Non-pigmented ciliary epithelial cell (primary cell): Measurements from ENCODE around the gene CHMP4B.

Experiments
- DNase-seq: peaks from one replicate; pipeline ENCODE4 v3.0.0-alpha.2; 2010; ENCODE audit warnings: low read depth

The CHMP4B gene, protein sequence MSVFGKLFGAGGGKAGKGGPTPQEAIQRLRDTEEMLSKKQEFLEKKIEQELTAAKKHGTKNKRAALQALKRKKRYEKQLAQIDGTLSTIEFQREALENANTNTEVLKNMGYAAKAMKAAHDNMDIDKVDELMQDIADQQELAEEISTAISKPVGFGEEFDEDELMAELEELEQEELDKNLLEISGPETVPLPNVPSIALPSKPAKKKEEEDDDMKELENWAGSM

GRCh38 chr20:33810885-33811775 is at the start of gene CHMP4B:
CHMP4B (plus strand) TSS chr20:33811348; CDS start chr20:33811469, 121 bp downstream.
- DNase-seq = peak; percentile 90

GRCh38 chr20:33761698-33762250 is 49.4 kb upstream of the CHMP4B start:
- DNase-seq = no peak

DNA sequence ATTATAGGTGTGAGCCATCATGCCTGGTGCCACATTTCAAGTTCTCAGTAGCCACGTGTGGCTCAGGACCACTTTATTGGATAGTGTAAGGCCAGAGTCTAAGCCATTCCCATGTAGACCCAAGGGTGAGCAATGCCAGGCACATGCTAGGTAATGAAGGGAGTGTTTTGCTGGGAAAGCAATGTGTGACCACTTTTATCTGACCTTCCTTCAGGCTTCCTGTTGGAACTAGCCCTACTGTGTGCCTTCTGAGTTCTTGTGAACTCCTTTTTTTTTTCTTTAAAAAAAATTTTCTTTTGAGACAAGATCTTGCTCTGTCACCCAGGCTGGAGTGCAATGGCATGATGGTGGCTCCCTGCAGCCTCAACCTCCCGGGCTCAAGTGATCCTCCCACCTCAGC is 46.0 kb upstream of the CHMP4B start:
- no peak for DNase-seq

- DNase-seq = no peak
These were observed 45.6 kb upstream of the CHMP4B start for GRCh38 chr20:33765592-33765991.

DNA sequence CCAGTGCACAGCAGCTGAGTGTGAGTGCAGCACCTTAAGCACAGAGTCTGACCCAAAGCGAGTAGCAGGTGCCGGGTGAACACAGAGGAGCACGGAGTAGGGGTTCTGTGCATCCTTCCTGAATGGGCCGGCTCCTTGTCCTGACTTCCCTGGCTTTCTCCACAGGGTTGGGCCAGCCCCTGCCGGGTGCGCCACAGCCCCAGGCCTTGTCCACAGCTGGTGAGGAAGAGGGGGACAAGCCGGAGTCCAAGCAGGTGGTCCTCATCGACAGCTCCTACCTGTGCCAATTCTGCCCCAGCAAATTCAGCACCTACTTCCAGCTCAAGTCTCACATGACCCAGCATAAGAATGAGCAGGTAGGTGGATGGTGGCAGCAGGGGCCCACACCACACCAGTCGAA is 44.5 kb upstream of the CHMP4B start:
- no peak for DNase-seq

DNA sequence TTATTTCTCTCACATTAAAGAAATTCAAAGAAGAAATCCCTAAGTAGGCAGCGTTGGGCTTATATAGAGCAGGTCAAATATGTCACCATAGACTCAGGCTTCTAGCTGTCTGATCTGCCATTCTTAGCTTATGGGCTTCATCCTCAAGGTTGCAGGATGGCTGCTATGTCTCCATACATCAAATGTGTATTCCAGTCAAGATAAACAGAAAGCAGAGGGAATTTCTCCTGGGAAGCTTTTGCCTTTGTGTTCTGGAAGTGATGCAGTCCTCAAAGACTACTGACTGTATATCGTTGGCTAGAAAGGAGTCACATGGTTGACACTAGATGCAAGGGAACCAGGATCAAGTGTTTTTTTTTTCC is 43.4 kb upstream of the CHMP4B start:
- DNase-seq = no peak

DNA sequence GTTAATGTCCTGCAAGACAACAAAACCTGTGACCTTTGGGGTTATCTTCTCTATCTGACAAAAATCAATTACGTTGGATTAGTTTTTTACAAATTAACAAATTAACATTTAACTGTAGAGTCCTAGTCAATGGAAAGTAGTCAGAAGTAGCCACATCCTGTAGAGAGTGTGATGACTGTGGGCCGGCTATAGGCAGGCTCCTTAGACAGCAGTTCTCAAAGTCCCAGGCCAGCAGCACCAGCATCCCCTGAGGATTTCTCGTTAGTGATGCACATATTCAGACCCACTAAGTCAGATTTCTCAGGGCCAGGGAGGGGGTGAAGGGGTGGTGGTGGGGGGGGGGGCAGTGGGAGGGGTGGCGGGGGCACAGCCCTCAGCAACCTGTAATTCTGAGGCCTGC is 42.1 kb upstream of the CHMP4B start:
- DNase-seq = no peak

GRCh38 chr20:33770005-33770404 is 41.1 kb upstream of the CHMP4B start:
- DNase-seq = no peak

- DNase-seq = no peak
These were observed 39.2 kb upstream of the CHMP4B start for GRCh38 chr20:33771938-33772337.

DNA sequence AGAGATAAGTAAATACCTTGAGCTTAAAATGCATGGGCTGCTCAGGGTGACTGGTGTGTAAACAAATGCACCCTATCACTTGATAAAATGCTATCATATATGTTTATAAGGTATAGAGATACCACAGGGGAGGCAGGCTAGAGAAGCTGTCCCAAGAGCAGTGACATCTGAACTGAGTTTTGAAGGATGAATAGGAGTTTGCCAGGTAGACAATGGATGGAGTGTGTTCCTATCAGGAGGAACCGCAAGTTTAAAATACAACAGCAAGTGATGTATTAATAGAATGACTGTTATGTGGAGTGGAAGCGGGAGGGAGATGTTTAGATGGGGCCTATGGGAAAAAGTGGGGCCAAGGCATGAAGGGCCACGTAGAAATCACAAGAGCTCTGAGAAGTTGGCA is 38.7 kb upstream of the CHMP4B start:
- no peak for DNase-seq

GRCh38 chr20:33773412-33774089 is 37.6 kb upstream of the CHMP4B start:
- no peak for DNase-seq

DNA sequence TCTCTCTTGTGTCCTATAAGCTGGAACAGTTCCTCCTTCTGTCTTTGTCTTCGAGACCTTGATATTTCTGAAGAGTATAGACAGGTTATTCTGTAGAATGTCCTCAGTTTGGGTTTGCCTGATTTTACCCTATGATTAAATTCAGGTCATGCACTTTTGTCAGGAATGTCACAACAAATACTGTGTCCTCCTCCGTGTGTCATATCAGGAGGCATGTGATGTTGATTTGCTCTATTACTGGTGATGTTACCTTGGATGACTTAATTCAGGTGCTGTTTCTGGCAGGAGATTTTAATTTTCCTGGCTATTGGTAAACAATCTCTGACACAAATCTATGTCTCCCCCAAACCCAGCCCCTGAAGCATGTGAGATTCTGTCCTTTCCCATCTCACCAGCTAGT is 33.3 kb upstream of the CHMP4B start:
- no peak for DNase-seq

DNA sequence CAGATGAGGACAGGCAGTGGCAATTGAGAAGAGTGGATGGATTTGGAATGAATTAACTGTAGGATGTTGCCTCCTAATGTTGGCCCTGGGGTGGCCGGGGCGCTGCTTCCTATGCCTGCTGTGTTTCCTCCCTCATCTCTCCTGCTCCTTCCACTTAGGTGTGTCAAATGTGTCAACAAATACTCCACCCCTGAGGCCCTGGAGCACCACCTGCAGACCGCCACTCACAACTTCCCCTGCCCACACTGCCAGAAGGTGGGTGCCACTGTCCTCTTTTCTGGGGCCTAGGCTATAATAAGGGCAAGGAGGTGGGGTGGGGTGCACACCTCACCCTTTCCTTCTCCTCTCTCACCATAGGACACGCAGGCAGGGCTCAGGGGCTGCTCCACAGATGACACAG is 30.0 kb upstream of the CHMP4B start:
- DNase-seq = no peak

DNA sequence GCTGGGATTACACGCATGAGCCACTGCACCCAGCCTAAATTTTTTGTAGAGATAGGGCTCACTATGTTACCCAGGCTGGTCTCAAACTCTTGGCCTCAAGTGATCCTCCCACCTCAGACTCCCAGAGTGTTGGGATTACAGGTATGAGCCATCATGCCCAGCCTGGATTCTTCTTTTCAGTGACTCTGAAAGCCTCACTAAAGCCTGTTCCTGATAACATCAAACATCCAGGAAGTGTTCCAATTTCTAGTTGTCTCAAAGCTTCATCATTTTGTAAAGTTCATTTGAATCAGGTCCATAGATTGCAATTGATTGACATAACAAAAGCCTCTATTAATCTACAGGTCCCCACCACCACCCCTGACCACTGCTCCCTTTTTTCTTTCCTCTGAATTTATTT is 29.2 kb upstream of the CHMP4B start:
- DNase-seq = no peak

- no peak for DNase-seq
These were observed 27.9 kb upstream of the CHMP4B start for GRCh38 chr20:33783256-33783655.

GRCh38 chr20:33783818-33784217 is 27.3 kb upstream of the CHMP4B start:
- DNase-seq = no peak

DNA sequence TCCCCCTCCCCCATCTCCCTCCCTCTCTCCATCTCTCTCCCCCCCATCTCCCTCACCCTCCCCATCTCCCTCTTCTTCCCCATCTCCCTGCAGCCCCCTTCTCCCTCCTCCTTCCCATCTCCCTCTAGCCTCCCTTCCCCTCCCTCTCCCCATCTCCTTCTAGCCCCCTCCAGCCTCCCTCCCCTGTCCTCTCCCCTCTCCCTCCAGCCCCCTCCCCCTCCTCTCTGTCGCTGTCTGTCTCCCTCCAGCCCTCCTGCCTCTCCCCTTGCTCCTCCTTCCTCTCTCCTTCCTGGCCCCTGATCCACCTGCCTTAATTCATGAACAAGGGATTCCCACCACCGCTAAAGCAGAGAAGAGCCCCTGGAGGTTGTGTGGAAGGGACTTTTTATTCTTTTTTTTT is 26.9 kb upstream of the CHMP4B start:
- no peak for DNase-seq

DNA sequence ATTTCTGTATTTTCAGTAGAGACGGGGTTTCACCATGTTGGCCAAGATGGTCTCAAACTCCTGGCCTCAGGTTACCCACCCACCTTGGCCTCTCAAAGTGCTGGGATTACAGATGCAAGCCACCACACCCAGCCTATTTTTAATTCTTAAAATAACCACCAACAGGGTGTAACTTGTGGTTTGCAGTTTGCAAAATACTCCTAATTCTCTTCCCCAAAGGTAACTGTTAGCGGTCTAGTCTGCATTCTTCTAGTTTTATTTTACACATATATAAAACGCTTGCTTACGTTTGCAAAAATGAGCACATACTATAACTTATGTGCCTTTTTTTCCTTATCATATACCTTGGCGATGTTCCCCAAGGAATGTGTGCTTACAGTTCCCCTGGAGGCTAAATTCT is 25.6 kb upstream of the CHMP4B start:
- no peak for DNase-seq

DNA sequence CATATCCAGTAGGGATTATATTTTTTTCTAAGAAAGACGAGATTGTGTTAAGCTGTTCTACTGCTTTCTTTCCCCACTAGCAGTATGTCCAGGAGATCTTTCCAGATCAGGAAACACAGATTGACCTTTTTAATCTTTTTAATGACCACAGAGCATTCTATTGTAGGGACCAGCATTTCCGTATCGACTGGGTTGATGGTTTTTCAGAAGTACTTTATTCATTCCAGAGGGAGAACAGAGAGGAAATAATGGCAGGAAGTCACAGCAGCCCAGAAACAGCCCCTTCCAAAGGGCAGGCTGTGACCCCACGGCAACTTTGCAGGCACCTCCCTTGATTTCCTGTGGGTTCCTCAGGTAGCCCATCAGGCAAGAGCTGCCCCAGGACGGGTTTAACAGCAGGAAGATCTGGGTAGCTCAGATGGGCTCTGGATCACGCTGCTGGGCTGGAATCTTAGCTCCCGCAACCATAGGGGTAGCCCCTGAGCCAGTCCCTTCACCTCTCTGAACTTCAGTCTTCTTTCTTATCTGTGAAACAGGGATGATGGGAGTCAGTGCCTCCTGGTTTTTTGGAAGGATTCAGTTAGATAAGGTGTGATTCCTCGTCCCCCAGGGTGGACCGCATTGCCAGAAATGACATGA is 23.8 kb upstream of the CHMP4B start:
- DNase-seq = no peak

GRCh38 chr20:33788351-33789049 is 22.6 kb upstream of the CHMP4B start:
- DNase-seq = no peak

- DNase-seq = peak; percentile 92
These were observed 21.9 kb upstream of the CHMP4B start for GRCh38 chr20:33789109-33789857.
